Hepatocyte (in vitro differentiated cells): ENCODE data around the gene NBPF1.
"Not testable (repeated sequence)": the region's sequence is repeated elsewhere in the genome, so short reads cannot be mapped to it uniquely, and the experiment has no call there.

ENCODE experiments used
- CTCF ChIP-seq: fragments of 200-600 bp; sonication (generic); IDR thresholded peaks from 2 replicates; pipeline ENCODE4 v1.5.1; 2016; ENCODE audit warnings: antibody characterized with exemption, mild to moderate bottlenecking; ENCODE audit not compliant: poor library complexity
- EZH2 ChIP-seq: fragments of 200-600 bp; sonication (generic); IDR thresholded peaks from 2 replicates; pipeline ENCODE4 v1.6.1; 2016; ENCODE audit warnings: antibody characterized with exemption, mild to moderate bottlenecking, borderline replicate concordance

- TF ChIP-seq CTCF, EZH2: not testable (repeated sequence)
Measured at GRCh38 chr1:16600855-16601786, 12.2 kb downstream of the NBPF1 start.
